Activated CD4-positive, alpha-beta T cell treated with anti-CD3 and anti-CD28 coated beads, Interleukin-2, amount 50 U/mL, for 16 hours (primary cell): ENCODE results near the gene COX7B.

Source experiments
- DNase-seq: peaks from one replicate; pipeline ENCODE4 v3.0.0-alpha.2; 2020

Gene COX7B

DNA sequence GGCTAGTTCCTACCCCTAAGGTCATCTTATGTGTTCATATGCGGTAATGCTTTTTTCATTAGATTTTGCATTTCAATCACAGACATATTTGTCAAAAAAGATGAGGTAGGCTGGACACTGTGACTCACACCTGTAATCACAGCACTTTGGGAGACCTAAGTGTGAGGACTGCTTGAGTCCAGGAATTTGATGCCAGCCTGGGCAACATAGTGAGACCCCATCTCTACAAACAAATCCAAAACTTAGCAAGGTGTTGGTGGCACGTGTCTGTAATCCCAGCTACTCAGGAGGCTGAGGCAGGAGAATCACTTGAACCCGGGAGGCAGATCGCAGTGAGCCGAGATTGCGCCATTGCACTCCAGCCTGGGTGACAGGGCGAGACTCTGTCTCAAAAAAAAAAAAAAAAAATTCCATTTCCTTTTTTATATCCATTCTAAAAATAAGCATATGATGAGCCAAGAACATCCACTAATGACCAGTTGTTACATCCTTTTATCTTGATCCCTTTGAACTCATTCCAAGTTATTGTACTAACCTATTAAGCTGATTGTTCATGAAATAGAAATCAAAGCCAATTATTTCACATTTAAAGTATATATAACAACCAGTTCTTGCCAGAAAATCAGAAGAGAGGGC is 46.8 kb downstream of the COX7B start:
- no peak for DNase-seq

DNA sequence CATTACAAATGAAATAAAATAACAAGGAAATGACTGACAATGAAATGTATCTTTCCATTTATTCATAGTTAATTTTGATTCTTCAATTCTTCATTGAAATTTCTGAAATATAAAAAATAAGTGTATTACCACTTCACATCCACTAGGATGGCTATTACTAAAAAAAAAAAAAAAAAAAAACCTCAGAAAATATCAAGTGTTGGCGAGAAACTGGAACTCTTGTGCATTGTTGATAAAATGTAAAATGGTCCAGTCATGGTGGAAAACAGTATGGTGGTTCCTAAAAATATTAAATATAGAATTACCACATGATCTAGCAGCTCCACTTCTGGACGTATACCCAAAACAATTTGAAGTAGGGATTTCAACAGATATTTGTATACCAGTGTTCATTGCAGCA is 47.3 kb downstream of the COX7B start:
- DNase-seq: no peak

- no peak for DNase-seq
Observed at GRCh38 chrX:77949840-77950239, 50.6 kb downstream of the COX7B start.

- no peak for DNase-seq
Observed at GRCh38 chrX:77952173-77952572, 52.9 kb downstream of the COX7B start.

GRCh38 chrX:77953302-77953701 is 54.0 kb downstream of the COX7B start:
- DNase-seq: no peak

GRCh38 chrX:77953708-77954107 is 54.4 kb downstream of the COX7B start:
- no peak for DNase-seq
